ENCODE results near the gene NGEF.
"Not testable (repeated sequence)": the region's sequence is repeated elsewhere in the genome, so short reads cannot be mapped to it uniquely, and the experiment has no call there.

The NGEF gene

GRCh38 chr2:232910376-232910775 is 102.7 kb downstream of the NGEF start:
- TF ChIP-seq CTCF (IDR thresholded peaks at IDR 0.05; ENCODE audit: low read length, missing control alignments) = no peak
- no peak overlapping the region for H3K4me3 ChIP-seq (replicated peaks; ENCODE audit: low read depth, low read length)
- DNase-seq (ENCODE audit: low read depth) = no peak

- no peak for DNase-seq (ENCODE audit: low read depth)
- no peak overlapping the region for H3K4me3 ChIP-seq (replicated peaks; ENCODE audit: low read depth, low read length)
- no peak for TF ChIP-seq CTCF (IDR thresholded peaks at IDR 0.05; ENCODE audit: low read length, missing control alignments)
Measured at GRCh38 chr2:232908695-232909094, 104.4 kb downstream of the NGEF start.

GRCh38 chr2:232907718-232908085 is 105.4 kb downstream of the NGEF start:
- not testable (repeated sequence) for DNase-seq (ENCODE audit: low read depth); H3K4me3 ChIP-seq (replicated peaks; ENCODE audit: low read depth, low read length)

GRCh38 chr2:232906867-232907717 is 106.0 kb downstream of the NGEF start:
- DNase-seq (ENCODE audit: low read depth); H3K4me3 ChIP-seq (replicated peaks; ENCODE audit: low read depth, low read length): not testable (repeated sequence)

- TF ChIP-seq CTCF (IDR thresholded peaks at IDR 0.05; ENCODE audit: low read length, missing control alignments) = no peak
- DNase-seq (ENCODE audit: low read depth) = no peak
Measured at GRCh38 chr2:232903989-232904388, 109.1 kb downstream of the NGEF start.

GRCh38 chr2:232901736-232902578 is 111.1 kb downstream of the NGEF start:
- no peak for TF ChIP-seq CTCF (IDR thresholded peaks at IDR 0.05; ENCODE audit: low read length, missing control alignments)
- peak; percentile 89 for DNase-seq (ENCODE audit: low read depth)
- H3K4me3 ChIP-seq (replicated peaks; ENCODE audit: low read depth, low read length) = no peak overlapping the region

More at GRCh38 chr2:232903989-232904388, 109.1 kb downstream of the NGEF start:
- no peak overlapping the region for H3K4me3 ChIP-seq (replicated peaks; ENCODE audit: low read depth, low read length)

GRCh38 chr2:232900811-232901735 is 112.0 kb downstream of the NGEF start:
- H3K4me3 ChIP-seq (replicated peaks; ENCODE audit: low read depth, low read length) = no peak overlapping the region
- no peak for DNase-seq (ENCODE audit: low read depth)
- TF ChIP-seq CTCF (IDR thresholded peaks at IDR 0.05; ENCODE audit: low read length, missing control alignments) = no peak
